SH-SY5Y (cell line): ENCODE measurements around the gene C2CD3.

ENCODE experiments used
- GATA2 ChIP-seq: IDR thresholded peaks from 2 replicates; pipeline ENCODE4 v1.6.1; 2011; ENCODE audit warnings: mild to moderate bottlenecking, low read depth, low read length
- GATA3 ChIP-seq: IDR thresholded peaks from 2 replicates; pipeline ENCODE4 v1.6.1; 2011; ENCODE audit warnings: low read depth, mild to moderate bottlenecking, low read length, moderate library complexity

DNA sequence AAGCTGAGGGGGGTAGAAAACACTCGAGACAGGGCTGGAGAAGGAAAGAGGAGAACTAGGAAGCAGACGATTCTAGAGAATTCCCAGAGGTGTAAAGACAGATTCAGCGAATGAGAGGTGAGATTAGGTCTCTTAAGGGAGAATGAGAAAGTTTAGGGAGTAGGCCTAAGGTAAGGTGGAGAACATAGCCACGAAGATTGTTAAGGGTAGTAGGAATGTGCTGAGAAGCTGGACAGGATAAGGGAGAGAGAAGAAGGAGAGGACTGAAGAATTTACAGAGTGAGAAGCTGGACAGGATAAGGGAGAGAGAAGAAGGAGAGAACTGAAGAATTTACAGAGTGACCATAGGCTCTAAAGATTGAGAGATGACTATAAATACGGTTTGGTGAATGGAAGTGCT, 1.2 kb upstream of the C2CD3 start:
- TF ChIP-seq GATA2 = no peak
- TF ChIP-seq GATA3 = no peak
